Measurements from ENCODE around the gene XPA. TPM values are rescaled to one million over a fixed set of nuclear protein-coding genes. Genes with fewer than 3 reads are reported as not detected.

Gene XPA
- total and polyA plus RNA-seq, 10 of the 15 experiments (the other 5 are each of a cell fraction or from before 2014, with no cell fraction given) = 6.2 to 19.9 (median 12.3) TPM

- TF ChIP-seq EED (IDR thresholded peaks at IDR 0.05; ENCODE audit: low read depth) (no peak), CTCF (IDR thresholded peaks at IDR 0.05 in 2 of 3, conservative IDR thresholded peaks at IDR 0.05 in 1 of 3; ENCODE audit: control insufficient read depth in 2 of 3, extremely low read depth in 1 of 3, insufficient read depth in 1 of 3, low read depth in 3 of 3, low read length in 3 of 3) (no peak), BRCA1 (IDR thresholded peaks at IDR 0.05; ENCODE audit: low read depth, low read length) (no peak), ASH2L (IDR thresholded peaks at IDR 0.05; ENCODE audit: borderline replicate concordance, low read depth) (no peak), SMAD5 (IDR thresholded peaks at IDR 0.05; ENCODE audit: low read depth) (no peak), SUPT20H (IDR thresholded peaks at IDR 0.05; ENCODE audit: borderline replicate concordance, control insufficient read depth, low read depth, low read length) (no peak), FOXM1 (IDR thresholded peaks at IDR 0.05; ENCODE audit: low read depth, low read length) (no peak), GATAD2B (conservative IDR thresholded peaks at IDR 0.05; ENCODE audit: low read depth) (0 out of 2 replicates have a peak, but pooled peaks have one; percentile 41), ATF3 (IDR thresholded peaks at IDR 0.05; ENCODE audit: borderline replicate concordance, extremely low read depth, low read depth, low read length) (no peak), SMARCA5 (IDR thresholded peaks at IDR 0.05) (no peak), IKZF2 (IDR thresholded peaks at IDR 0.05) (peak; percentile 66 to 81; a peak in 2 of 4 replicates), CEBPB (IDR thresholded peaks at IDR 0.05; ENCODE audit: borderline replicate concordance in 1 of 2, low read depth in 2 of 2, low read length in 2 of 2) (no peak), STAT3 (IDR thresholded peaks at IDR 0.05; ENCODE audit: low read depth, low read length) (no peak), TAF1 (IDR thresholded peaks at IDR 0.05; ENCODE audit: borderline replicate concordance, low read depth, low read length) (no peak), NBN (IDR thresholded peaks at IDR 0.05) (no peak), CHD2 (IDR thresholded peaks at IDR 0.05; ENCODE audit: borderline replicate concordance, low read depth, low read length) (no peak), ZNF274 (IDR thresholded peaks at IDR 0.05; ENCODE audit: insufficient read depth, insufficient read length) (no peak), FOS (IDR thresholded peaks at IDR 0.05; ENCODE audit: borderline replicate concordance, extremely low read depth, insufficient read length) (no peak), RUNX3 (IDR thresholded peaks at IDR 0.05; ENCODE audit: low read length) (no peak), JUNB (IDR thresholded peaks at IDR 0.05) (no peak; the same call in 1 of the 2 replicates), NRF1 (conservative IDR thresholded peaks at IDR 0.05; ENCODE audit: low read depth, low read length) (no peak), MEF2A (IDR thresholded peaks at IDR 0.05; ENCODE audit: insufficient read depth, low read depth, low read length) (no peak), ZNF384 (IDR thresholded peaks at IDR 0.05; ENCODE audit: borderline replicate concordance, low read depth, low read length) (no peak), JUND (IDR thresholded peaks at IDR 0.05; ENCODE audit: low read depth, low read length) (peak; percentile 21; the same call in 1 of the 2 replicates), SMAD1 (IDR thresholded peaks at IDR 0.05; ENCODE audit: low read depth, partially characterized antibody) (no peak), NFYA (IDR thresholded peaks at IDR 0.05; ENCODE audit: borderline replicate concordance, low read depth, low read length) (no peak)
- TF ChIP-seq, protein P1, sequence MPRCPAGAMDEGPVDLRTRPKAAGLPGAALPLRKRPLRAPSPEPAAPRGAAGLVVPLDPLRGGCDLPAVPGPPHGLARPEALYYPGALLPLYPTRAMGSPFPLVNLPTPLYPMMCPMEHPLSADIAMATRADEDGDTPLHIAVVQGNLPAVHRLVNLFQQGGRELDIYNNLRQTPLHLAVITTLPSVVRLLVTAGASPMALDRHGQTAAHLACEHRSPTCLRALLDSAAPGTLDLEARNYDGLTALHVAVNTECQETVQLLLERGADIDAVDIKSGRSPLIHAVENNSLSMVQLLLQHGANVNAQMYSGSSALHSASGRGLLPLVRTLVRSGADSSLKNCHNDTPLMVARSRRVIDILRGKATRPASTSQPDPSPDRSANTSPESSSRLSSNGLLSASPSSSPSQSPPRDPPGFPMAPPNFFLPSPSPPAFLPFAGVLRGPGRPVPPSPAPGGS (IDR thresholded peaks at IDR 0.05; ENCODE audit: borderline replicate concordance, insufficient read depth, low read depth, low read length, poor library complexity, severe bottlenecking) = no peak
- TF ChIP-seq, protein P2, sequence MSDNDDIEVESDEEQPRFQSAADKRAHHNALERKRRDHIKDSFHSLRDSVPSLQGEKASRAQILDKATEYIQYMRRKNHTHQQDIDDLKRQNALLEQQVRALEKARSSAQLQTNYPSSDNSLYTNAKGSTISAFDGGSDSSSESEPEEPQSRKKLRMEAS (IDR thresholded peaks at IDR 0.05; ENCODE audit: low read depth, low read length) = no peak
Measured at GRCh38 chr9:97703437-97704344, 6.6 kb upstream of the XPA start (continued).

Data from GM12878 (cell line).